ACHN (cell line): Measurements from ENCODE around the gene ZCCHC14.

Experiments used
- DNase-seq: peaks from one replicate; pipeline ENCODE4 v3.0.0-alpha.2; 2015
- in situ Hi-C: cut with HindIII; loops from 2 replicates; pipeline ENCODE4 v1.10.0; 2017; ENCODE audit warnings: low sequenced_read_pairs, low pct_ligation_motif_present, low pct_unique_long_range_greater_than_20kb

Gene ZCCHC14

GRCh38 chr16:87421003-87421912 is 71.6 kb downstream of the ZCCHC14 start:
- DNase-seq, result no peak
- in situ Hi-C loops, result no loop called here

- in situ Hi-C loops, result no loop called here
- DNase-seq, result no peak
Observed at GRCh38 chr16:87420026-87421002, 72.5 kb downstream of the ZCCHC14 start.

GRCh38 chr16:87418644-87419043 is 74.2 kb downstream of the ZCCHC14 start:
- DNase-seq, result no peak
- in situ Hi-C loops, result no loop called here

GRCh38 chr16:87418216-87418615 is 74.6 kb downstream of the ZCCHC14 start:
- DNase-seq, result no peak
- in situ Hi-C loops, result no loop called here

GRCh38 chr16:87417528-87417910 is 75.3 kb downstream of the ZCCHC14 start:
- no peak for DNase-seq
- in situ Hi-C loops, result no loop called here

- peak; percentile 67 for DNase-seq
- in situ Hi-C loops, result no loop called here
Observed at GRCh38 chr16:87416826-87417527, 75.8 kb downstream of the ZCCHC14 start.

- DNase-seq, result no peak
- in situ Hi-C loops, result no loop called here
Observed at GRCh38 chr16:87415441-87415840, 77.4 kb downstream of the ZCCHC14 start.

- peak; percentile 44 for DNase-seq
- in situ Hi-C loops, result no loop called here
Observed at GRCh38 chr16:87414251-87414680, 78.6 kb downstream of the ZCCHC14 start.

- no peak for DNase-seq
- in situ Hi-C loops, result no loop called here
Observed at GRCh38 chr16:87412996-87413421, 79.8 kb downstream of the ZCCHC14 start.

- in situ Hi-C loops, result no loop called here
- no peak for DNase-seq
Observed at GRCh38 chr16:87412371-87412995, 80.3 kb downstream of the ZCCHC14 start.

- in situ Hi-C loops, result no loop called here
- DNase-seq, result no peak
Observed at GRCh38 chr16:87411375-87412271, 81.2 kb downstream of the ZCCHC14 start.

GRCh38 chr16:87410968-87411367 is 81.9 kb downstream of the ZCCHC14 start:
- in situ Hi-C loops, result no loop called here

GRCh38 chr16:87410530-87410929 is 82.3 kb downstream of the ZCCHC14 start:
- in situ Hi-C loops, result no loop called here
- no peak for DNase-seq

More at GRCh38 chr16:87410968-87411367, 81.9 kb downstream of the ZCCHC14 start:
- no peak for DNase-seq

- no peak for DNase-seq
- in situ Hi-C loops, result no loop called here
Observed at GRCh38 chr16:87409781-87410180, 83.0 kb downstream of the ZCCHC14 start.

- in situ Hi-C loops, result no loop called here
- no peak for DNase-seq
Observed at GRCh38 chr16:87409153-87409552, 83.7 kb downstream of the ZCCHC14 start.

GRCh38 chr16:87407511-87408112 is 85.2 kb downstream of the ZCCHC14 start:
- DNase-seq, result peak; percentile 98
- in situ Hi-C loops, result no loop called here
